HG02981 (cell line): ENCODE results near the gene B4GALT1.

Experiments
- ATAC-seq: cut with Tn5 transposase; IDR thresholded peaks from one replicate; pipeline ENCODE4 v1.9.1; 2021; ENCODE audit warnings: mild to moderate bottlenecking, moderate library complexity; ENCODE audit not compliant: unreplicated experiment

The B4GALT1 gene

GRCh38 chr9:33125871-33126823 lies 41.0 kb downstream of the B4GALT1 start:
- peak; percentile 55 for ATAC-seq

- no peak for ATAC-seq
Measured at GRCh38 chr9:33125461-33125860, 41.7 kb downstream of the B4GALT1 start.

- peak; percentile 34 for ATAC-seq
Measured at GRCh38 chr9:33124751-33125381, 42.3 kb downstream of the B4GALT1 start.

- no peak for ATAC-seq
Measured at GRCh38 chr9:33124046-33124445, 43.1 kb downstream of the B4GALT1 start.

- no peak for ATAC-seq
Measured at GRCh38 chr9:33123407-33124031, 43.6 kb downstream of the B4GALT1 start.

GRCh38 chr9:33120620-33121019 lies 46.5 kb downstream of the B4GALT1 start:
- no peak for ATAC-seq

GRCh38 chr9:33117796-33118195 lies 49.3 kb downstream of the B4GALT1 start:
- no peak for ATAC-seq

- no peak for ATAC-seq
Measured at GRCh38 chr9:33117306-33117705, 49.8 kb downstream of the B4GALT1 start.

- ATAC-seq = peak; percentile 58
Measured at GRCh38 chr9:33116860-33117259, 50.3 kb downstream of the B4GALT1 start.

- ATAC-seq = no peak
Measured at GRCh38 chr9:33114746-33115145, 52.4 kb downstream of the B4GALT1 start.

- ATAC-seq = no peak
Measured at GRCh38 chr9:33113799-33114547, 53.2 kb downstream of the B4GALT1 start.

GRCh38 chr9:33112094-33112493 lies 55.0 kb downstream of the B4GALT1 start:
- ATAC-seq = no peak

- no peak for ATAC-seq
Measured at GRCh38 chr9:33111631-33112030, 55.5 kb downstream of the B4GALT1 start.

- no peak for ATAC-seq
Measured at GRCh38 chr9:33110686-33111085, 56.5 kb downstream of the B4GALT1 start.

GRCh38 chr9:33109850-33110595 lies 57.1 kb downstream of the B4GALT1 start:
- no peak for ATAC-seq

GRCh38 chr9:33109097-33109496 lies 58.0 kb downstream of the B4GALT1 start:
- ATAC-seq = no peak

- ATAC-seq = no peak
Measured at GRCh38 chr9:33108472-33108871, 58.7 kb downstream of the B4GALT1 start.

- no peak for ATAC-seq
Measured at GRCh38 chr9:33107762-33108161, 59.4 kb downstream of the B4GALT1 start.

- ATAC-seq = no peak
Measured at GRCh38 chr9:33106827-33107621, 60.1 kb downstream of the B4GALT1 start.
